GM12892 (cell line): ENCODE results near the gene SMIM28.

Source experiments
- POLR2A ChIP-seq: IDR thresholded peaks from 2 replicates; pipeline ENCODE4 v1.6.1; 2011; ENCODE audit warnings: low read depth, low read length, control low read depth
- POLR2AphosphoS5 ChIP-seq: IDR thresholded peaks from 2 replicates; pipeline ENCODE4 v1.6.1; 2011; ENCODE audit warnings: low read depth, low read length, control low read depth
- TAF1 ChIP-seq: IDR thresholded peaks from 2 replicates; pipeline ENCODE4 v1.6.1; 2011; ENCODE audit warnings: low read depth, mild to moderate bottlenecking, control low read depth, low read length, borderline replicate concordance

- TF ChIP-seq POLR2A (no peak), POLR2AphosphoS5 (no peak), TAF1 (no peak)
Measured at GRCh38 chr6:138387577-138388368, 10.1 kb downstream of the SMIM28 start.
